WTC11 (cell line): ENCODE data around the gene DPP9. TPM values are rescaled to one million over a fixed set of nuclear protein-coding genes. Genes with fewer than 3 reads are reported as not detected.

Experiments
- ATAC-seq: fragments of 200-7000 bp; cut with Tn5 transposase; 2 replicates; pipeline ENCODE4 v1.10.0; 2021; ENCODE audit warnings: mild to moderate bottlenecking, moderate library complexity
- CTCF ChIA-PET: fragments of 300-600 bp; sonication (Branson Sonifier 250); formaldehyde crosslinking; loops from one replicate; lab custom pipeline; 2021; ENCODE audit warnings: antibody characterized with exemption; lab: Charles Lee
- POLR2A ChIA-PET: fragments of 350-600 bp; sonication (Branson Sonifier 250); formaldehyde crosslinking; loops from one replicate; lab custom pipeline; 2021; ENCODE audit warnings: antibody characterized with exemption; lab: Charles Lee
- DNase-seq: peaks from one replicate; pipeline ENCODE4 v3.0.0; 2021; ENCODE audit warnings: low spot score
- H3K27ac Mint-ChIP-seq: 2 replicates; pipeline ENCODE4 v1.8.0; 2021; ENCODE audit warnings: mixed read lengths
- H3K27me3 Mint-ChIP-seq: 2 replicates; pipeline ENCODE4 v1.8.0; 2021; ENCODE audit warnings: low read depth, mild to moderate bottlenecking, moderate library complexity, mixed read lengths
- H3K36me3 Mint-ChIP-seq: 2 replicates; pipeline ENCODE4 v1.8.0; 2021; ENCODE audit warnings: mixed read lengths
- H3K4me1 Mint-ChIP-seq: 2 replicates; pipeline ENCODE4 v1.8.0; 2022; ENCODE audit warnings: mixed read lengths
- H3K4me3 Mint-ChIP-seq: 2 replicates; pipeline ENCODE4 v1.8.0; 2021; ENCODE audit warnings: mild to moderate bottlenecking, moderate library complexity, mixed read lengths
- H3K9me3 Mint-ChIP-seq: 2 replicates; pipeline ENCODE4 v1.8.0; 2021; ENCODE audit warnings: mixed read lengths
- ETV6 ChIP-seq: sonication (generic); formaldehyde crosslinking; IDR thresholded peaks from 2 replicates; pipeline ENCODE4 v1.8.1; 2022; ENCODE audit warnings: mild to moderate bottlenecking, missing genetic modification reagents
- FOXK1 ChIP-seq: sonication (generic); formaldehyde crosslinking; IDR thresholded peaks from 2 replicates; pipeline ENCODE4 v1.8.0; 2022; ENCODE audit warnings: mild to moderate bottlenecking, moderate library complexity, missing genetic modification reagents
- FOXP1 ChIP-seq: sonication (generic); formaldehyde crosslinking; IDR thresholded peaks from 2 replicates; pipeline ENCODE4 v1.8.0; 2022; ENCODE audit warnings: missing genetic modification reagents, mild to moderate bottlenecking, moderate library complexity, borderline replicate concordance
- GABPB1 ChIP-seq: sonication (generic); formaldehyde crosslinking; IDR thresholded peaks from 2 replicates; pipeline ENCODE4 v1.8.1; 2023; ENCODE audit warnings: mild to moderate bottlenecking, missing genetic modification reagents
- GRHL2 ChIP-seq: fragments of 250-450 bp; sonication (Bioruptor Pico); IDR thresholded peaks from 2 replicates; pipeline ENCODE4 v1.8.0; 2022; ENCODE audit warnings: mild to moderate bottlenecking, moderate library complexity; ENCODE audit not compliant: insufficient replicate concordance, severe bottlenecking
- KAT7 ChIP-seq: sonication (generic); formaldehyde crosslinking; IDR thresholded peaks from 2 replicates; pipeline ENCODE4 v1.8.1; 2023; ENCODE audit warnings: missing genetic modification reagents, mild to moderate bottlenecking, borderline replicate concordance
- SOX15 ChIP-seq: fragments of 250-450 bp; sonication (Bioruptor Pico); IDR thresholded peaks from 2 replicates; pipeline ENCODE4 v1.9.0; 2021; ENCODE audit warnings: mild to moderate bottlenecking
- TEAD4 ChIP-seq: sonication (generic); formaldehyde crosslinking; IDR thresholded peaks from 2 replicates; pipeline ENCODE4 v1.8.0; 2022; ENCODE audit warnings: mild to moderate bottlenecking, missing genetic modification reagents
- TP53 ChIP-seq: sonication (generic); formaldehyde crosslinking; IDR thresholded peaks from 2 replicates; pipeline ENCODE4 v1.8.1; 2023; ENCODE audit warnings: mild to moderate bottlenecking, missing genetic modification reagents
- ZNF121 ChIP-seq: sonication (generic); formaldehyde crosslinking; IDR thresholded peaks from 2 replicates; pipeline ENCODE4 v1.8.0; 2023; ENCODE audit warnings: missing genetic modification reagents
- ZNF138 ChIP-seq: sonication (generic); formaldehyde crosslinking; conservative IDR thresholded peaks from 2 replicates; pipeline ENCODE4 v1.8.1; 2022; ENCODE audit warnings: mild to moderate bottlenecking, moderate library complexity, missing genetic modification reagents
- ZNF232 ChIP-seq: sonication (generic); formaldehyde crosslinking; IDR thresholded peaks from 2 replicates; pipeline ENCODE4 v1.8.0; 2022; ENCODE audit warnings: mild to moderate bottlenecking, missing genetic modification reagents
- ZNF317 ChIP-seq: sonication (generic); formaldehyde crosslinking; IDR thresholded peaks from 2 replicates; pipeline ENCODE4 v1.8.1; 2023; ENCODE audit warnings: low read depth, mild to moderate bottlenecking, moderate library complexity, missing genetic modification reagents, borderline replicate concordance
- total RNA-seq: library from RNA; stranded (reverse); gene quantifications from 3 replicates; pipeline ENCODE4 v1.2.3, GENCODE V29; 2021
- TF ChIP-seq, protein P1 (sequence below): sonication (generic); formaldehyde crosslinking; conservative IDR thresholded peaks from 2 replicates; pipeline ENCODE4 v1.8.1; 2023; ENCODE audit warnings: mild to moderate bottlenecking, low read depth, missing genetic modification reagents, moderate library complexity
- TF ChIP-seq, protein P2 (sequence below): sonication (generic); formaldehyde crosslinking; IDR thresholded peaks from 2 replicates; pipeline ENCODE4 v1.8.1; 2022; ENCODE audit warnings: mild to moderate bottlenecking, moderate library complexity, missing genetic modification reagents
- TF ChIP-seq, protein P3 (sequence below): sonication (generic); formaldehyde crosslinking; IDR thresholded peaks from 2 replicates; pipeline ENCODE4 v1.8.1; 2023; ENCODE audit warnings: mild to moderate bottlenecking, missing genetic modification reagents
- TF ChIP-seq, protein P4 (sequence below): sonication (generic); formaldehyde crosslinking; IDR thresholded peaks from 2 replicates; pipeline ENCODE4 v1.8.1; 2023; ENCODE audit warnings: mild to moderate bottlenecking, missing genetic modification reagents, borderline replicate concordance

The DPP9 gene
- total RNA-seq, 1 experiment from 2014 or later: 52.9 TPM

DNA sequence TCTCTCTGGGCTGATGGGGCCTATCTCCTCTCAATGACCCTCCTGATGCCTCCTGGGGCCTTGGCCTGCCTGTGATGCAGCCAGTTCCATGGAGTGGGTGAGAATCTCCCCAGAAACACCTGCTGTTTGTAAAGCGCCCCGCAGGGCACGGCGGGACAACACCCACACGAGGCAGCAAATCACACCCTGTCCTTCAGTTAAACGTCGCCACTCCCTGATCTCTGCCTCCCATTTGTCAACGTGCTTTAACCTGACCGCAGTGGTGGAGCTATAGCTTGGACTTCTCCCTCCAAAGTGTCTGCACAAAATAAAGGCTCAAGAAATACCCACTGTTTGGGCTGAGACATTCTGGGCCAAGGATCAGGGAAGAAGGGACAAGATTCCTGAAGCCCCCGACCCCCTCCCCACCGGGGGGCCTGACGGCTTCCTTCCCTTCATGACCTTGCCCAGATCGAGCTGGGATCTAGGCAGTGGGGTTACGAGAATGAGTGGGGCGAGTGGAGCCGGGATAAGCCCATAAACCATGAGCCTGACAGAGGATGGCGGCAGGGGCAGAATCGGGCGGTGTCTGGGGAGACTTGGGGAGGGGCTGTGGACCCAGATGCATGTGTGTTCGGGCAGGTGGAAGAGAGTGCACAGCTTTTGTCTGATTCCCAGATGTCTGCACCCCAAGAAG, 61.5 kb downstream of the DPP9 start:
- TF ChIP-seq, protein P1, sequence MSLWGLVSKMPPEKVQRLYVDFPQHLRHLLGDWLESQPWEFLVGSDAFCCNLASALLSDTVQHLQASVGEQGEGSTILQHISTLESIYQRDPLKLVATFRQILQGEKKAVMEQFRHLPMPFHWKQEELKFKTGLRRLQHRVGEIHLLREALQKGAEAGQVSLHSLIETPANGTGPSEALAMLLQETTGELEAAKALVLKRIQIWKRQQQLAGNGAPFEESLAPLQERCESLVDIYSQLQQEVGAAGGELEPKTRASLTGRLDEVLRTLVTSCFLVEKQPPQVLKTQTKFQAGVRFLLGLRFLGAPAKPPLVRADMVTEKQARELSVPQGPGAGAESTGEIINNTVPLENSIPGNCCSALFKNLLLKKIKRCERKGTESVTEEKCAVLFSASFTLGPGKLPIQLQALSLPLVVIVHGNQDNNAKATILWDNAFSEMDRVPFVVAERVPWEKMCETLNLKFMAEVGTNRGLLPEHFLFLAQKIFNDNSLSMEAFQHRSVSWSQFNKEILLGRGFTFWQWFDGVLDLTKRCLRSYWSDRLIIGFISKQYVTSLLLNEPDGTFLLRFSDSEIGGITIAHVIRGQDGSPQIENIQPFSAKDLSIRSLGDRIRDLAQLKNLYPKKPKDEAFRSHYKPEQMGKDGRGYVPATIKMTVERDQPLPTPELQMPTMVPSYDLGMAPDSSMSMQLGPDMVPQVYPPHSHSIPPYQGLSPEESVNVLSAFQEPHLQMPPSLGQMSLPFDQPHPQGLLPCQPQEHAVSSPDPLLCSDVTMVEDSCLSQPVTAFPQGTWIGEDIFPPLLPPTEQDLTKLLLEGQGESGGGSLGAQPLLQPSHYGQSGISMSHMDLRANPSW (CRISPR knock-in tag): no peak
- TF ChIP-seq, protein P2, sequence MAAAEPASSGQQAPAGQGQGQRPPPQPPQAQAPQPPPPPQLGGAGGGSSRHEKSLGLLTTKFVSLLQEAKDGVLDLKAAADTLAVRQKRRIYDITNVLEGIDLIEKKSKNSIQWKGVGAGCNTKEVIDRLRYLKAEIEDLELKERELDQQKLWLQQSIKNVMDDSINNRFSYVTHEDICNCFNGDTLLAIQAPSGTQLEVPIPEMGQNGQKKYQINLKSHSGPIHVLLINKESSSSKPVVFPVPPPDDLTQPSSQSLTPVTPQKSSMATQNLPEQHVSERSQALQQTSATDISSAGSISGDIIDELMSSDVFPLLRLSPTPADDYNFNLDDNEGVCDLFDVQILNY (CRISPR knock-in tag): no peak
- TF ChIP-seq GABPB1 (CRISPR knock-in tag): no peak
- TF ChIP-seq ZNF138 (CRISPR knock-in tag): no peak
- no peak for TF ChIP-seq GRHL2 (CRISPR knock-in tag)
- TF ChIP-seq FOXP1 (CRISPR knock-in tag): no peak
- no peak for TF ChIP-seq ETV6
- TF ChIP-seq, protein P3, sequence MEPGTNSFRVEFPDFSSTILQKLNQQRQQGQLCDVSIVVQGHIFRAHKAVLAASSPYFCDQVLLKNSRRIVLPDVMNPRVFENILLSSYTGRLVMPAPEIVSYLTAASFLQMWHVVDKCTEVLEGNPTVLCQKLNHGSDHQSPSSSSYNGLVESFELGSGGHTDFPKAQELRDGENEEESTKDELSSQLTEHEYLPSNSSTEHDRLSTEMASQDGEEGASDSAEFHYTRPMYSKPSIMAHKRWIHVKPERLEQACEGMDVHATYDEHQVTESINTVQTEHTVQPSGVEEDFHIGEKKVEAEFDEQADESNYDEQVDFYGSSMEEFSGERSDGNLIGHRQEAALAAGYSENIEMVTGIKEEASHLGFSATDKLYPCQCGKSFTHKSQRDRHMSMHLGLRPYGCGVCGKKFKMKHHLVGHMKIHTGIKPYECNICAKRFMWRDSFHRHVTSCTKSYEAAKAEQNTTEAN: no peak
- TF ChIP-seq TEAD4 (CRISPR knock-in tag): no peak
- no peak for TF ChIP-seq FOXK1
- no peak for TF ChIP-seq ZNF121 (CRISPR knock-in tag)
- TF ChIP-seq SOX15: no peak
- TF ChIP-seq ZNF317: no peak
- DNase-seq (no peak), ATAC-seq (no peak)
- Mint-ChIP-seq H3K27me3 (no peaks in the 10 kb centered on the region), H3K27ac (no peak overlapping the region), H3K4me3 (no peak overlapping the region), H3K9me3 (no peaks in the 10 kb centered on the region; the same call in 1 of the 2 replicates), H3K4me1 (no peaks in the 10 kb centered on the region), H3K36me3 (peaks cover 30% of the 10 kb centered on the region)
- CTCF ChIA-PET: interaction anchor here (1.0 to 1.2 kb wide), 2 partner anchors 15 to 138 kb away, joined by 4 read pairs; no protein-coding TSS in a partner anchor
- POLR2A ChIA-PET: interaction anchor here (0.7 kb wide), 1 partner anchor 10 kb away, joined by 3 read pairs; no protein-coding TSS in a partner anchor

DNA sequence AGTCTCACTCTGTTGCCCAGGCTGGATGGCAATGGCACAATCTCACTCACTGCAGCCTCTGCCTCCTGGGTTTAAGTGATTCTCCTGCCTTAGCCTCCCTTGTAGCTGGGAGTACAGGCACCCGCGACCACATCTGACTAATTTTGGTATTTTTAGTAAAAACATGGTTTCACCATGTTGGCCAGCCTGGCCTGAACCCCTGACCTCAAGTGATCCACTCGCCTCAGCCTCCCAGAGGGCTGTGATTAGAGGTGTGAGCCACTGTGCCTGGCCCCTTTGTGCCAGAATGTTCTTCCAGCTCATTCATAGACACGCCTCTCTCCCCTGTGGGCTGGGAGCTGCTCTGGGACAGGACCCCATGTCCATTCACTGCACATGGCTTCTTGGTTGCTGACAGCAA, 62.6 kb downstream of the DPP9 start:
- H3K4me1 Mint-ChIP-seq: no peaks in the 10 kb centered on the region
- H3K4me3 Mint-ChIP-seq: no peak overlapping the region
- no peaks in the 10 kb centered on the region; the same call in 1 of the 2 replicates for H3K9me3 Mint-ChIP-seq
- ChIA-PET POLR2A (interaction anchor here (0.6 kb wide), 1 partner anchor 12 kb away, joined by 3 read pairs; no protein-coding TSS in a partner anchor), CTCF (interaction anchor here (0.6 to 1.4 kb wide), 8 partner anchors 10 to 136 kb away, joined by 3 to 5 read pairs (median 4); partner anchors contain the start of gene FEM1A)
- peaks cover 30% of the 10 kb centered on the region for H3K36me3 Mint-ChIP-seq
- DNase-seq (no peak), ATAC-seq (no peak)
- no peak overlapping the region; the same call in 1 of the 2 replicates for H3K27ac Mint-ChIP-seq
- H3K27me3 Mint-ChIP-seq: no peaks in the 10 kb centered on the region
- TF ChIP-seq KAT7 (CRISPR knock-in tag) (no peak), ZNF317 (no peak), ZNF232 (no peak), TP53 (no peak), ETV6 (no peak)
- TF ChIP-seq, protein P4, sequence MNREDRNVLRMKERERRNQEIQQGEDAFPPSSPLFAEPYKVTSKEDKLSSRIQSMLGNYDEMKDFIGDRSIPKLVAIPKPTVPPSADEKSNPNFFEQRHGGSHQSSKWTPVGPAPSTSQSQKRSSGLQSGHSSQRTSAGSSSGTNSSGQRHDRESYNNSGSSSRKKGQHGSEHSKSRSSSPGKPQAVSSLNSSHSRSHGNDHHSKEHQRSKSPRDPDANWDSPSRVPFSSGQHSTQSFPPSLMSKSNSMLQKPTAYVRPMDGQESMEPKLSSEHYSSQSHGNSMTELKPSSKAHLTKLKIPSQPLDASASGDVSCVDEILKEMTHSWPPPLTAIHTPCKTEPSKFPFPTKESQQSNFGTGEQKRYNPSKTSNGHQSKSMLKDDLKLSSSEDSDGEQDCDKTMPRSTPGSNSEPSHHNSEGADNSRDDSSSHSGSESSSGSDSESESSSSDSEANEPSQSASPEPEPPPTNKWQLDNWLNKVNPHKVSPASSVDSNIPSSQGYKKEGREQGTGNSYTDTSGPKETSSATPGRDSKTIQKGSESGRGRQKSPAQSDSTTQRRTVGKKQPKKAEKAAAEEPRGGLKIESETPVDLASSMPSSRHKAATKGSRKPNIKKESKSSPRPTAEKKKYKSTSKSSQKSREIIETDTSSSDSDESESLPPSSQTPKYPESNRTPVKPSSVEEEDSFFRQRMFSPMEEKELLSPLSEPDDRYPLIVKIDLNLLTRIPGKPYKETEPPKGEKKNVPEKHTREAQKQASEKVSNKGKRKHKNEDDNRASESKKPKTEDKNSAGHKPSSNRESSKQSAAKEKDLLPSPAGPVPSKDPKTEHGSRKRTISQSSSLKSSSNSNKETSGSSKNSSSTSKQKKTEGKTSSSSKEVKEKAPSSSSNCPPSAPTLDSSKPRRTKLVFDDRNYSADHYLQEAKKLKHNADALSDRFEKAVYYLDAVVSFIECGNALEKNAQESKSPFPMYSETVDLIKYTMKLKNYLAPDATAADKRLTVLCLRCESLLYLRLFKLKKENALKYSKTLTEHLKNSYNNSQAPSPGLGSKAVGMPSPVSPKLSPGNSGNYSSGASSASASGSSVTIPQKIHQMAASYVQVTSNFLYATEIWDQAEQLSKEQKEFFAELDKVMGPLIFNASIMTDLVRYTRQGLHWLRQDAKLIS: no peak
